Suprapubic skin (tissue), 4 donors: ENCODE results near the gene UMOD. TPM values are rescaled to one million over a fixed set of nuclear protein-coding genes. Genes with fewer than 3 reads are reported as not detected.

Experiments
- DNase-seq, 2 donors: peaks; one replicate each; pipeline ENCODE4 v3.0.0-alpha.2; 2019; ENCODE audit warnings: low spot score in 2 of 2
- H3K27ac ChIP-seq: fragments of 200-600 bp; sonication (generic); one replicate; pipeline ENCODE4 v1.5.1; 2019
- H3K27me3 ChIP-seq: fragments of 200-600 bp; sonication (generic); one replicate; pipeline ENCODE4 v1.5.1; 2019
- H3K36me3 ChIP-seq: fragments of 200-600 bp; sonication (generic); one replicate; pipeline ENCODE4 v1.5.1; 2019
- H3K4me1 ChIP-seq: fragments of 200-600 bp; sonication (generic); one replicate; pipeline ENCODE4 v1.5.1; 2019
- H3K4me3 ChIP-seq: fragments of 200-600 bp; sonication (generic); one replicate; pipeline ENCODE4 v1.5.1; 2019; ENCODE audit warnings: mild to moderate bottlenecking
- H3K9me3 ChIP-seq: fragments of 200-600 bp; sonication (generic); one replicate; pipeline ENCODE4 v1.5.1; 2019
- EP300 ChIP-seq: sonication (generic); formaldehyde crosslinking; IDR thresholded peaks from one replicate; pipeline ENCODE4 v1.6.1; 2017; ENCODE audit warnings: antibody characterized with exemption
- POLR2A ChIP-seq, 2 donors: fragments of 450-650 bp; IDR thresholded peaks; one replicate each; pipeline ENCODE4 v1.6.1; 2017; ENCODE audit warnings: antibody characterized with exemption in 2 of 2, mild to moderate bottlenecking in 2 of 2, moderate library complexity in 2 of 2
- POLR2AphosphoS5 ChIP-seq, 3 donors: sonication (generic); formaldehyde crosslinking; IDR thresholded peaks; one replicate each; pipeline ENCODE4 v1.6.1; 2017; ENCODE audit warnings: antibody characterized with exemption in 3 of 3
- WGBS: methylation state at CpG from one replicate; pipeline ENCODE4 v1.1.5; 2018; 5-methylcytosine and 5-hydroxymethylcytosine counted together
- total RNA-seq, 4 donors: library from RNA; depleted of rRNA; stranded (reverse); fragments of >200 nt; gene quantifications; one replicate each; pipeline ENCODE4 v1.1.0, GENCODE V29; 2016
- TF ChIP-seq, protein P1 (sequence below), 2 donors: fragments of 200-600 bp in 1 of 2; fragments of 450-650 bp in 1 of 2; sonication (generic) in 1 of 2; IDR thresholded peaks; one replicate each; pipeline ENCODE4 v1.5.1; 2016 to 2019; ENCODE audit warnings: antibody characterized with exemption in 2 of 2, mild to moderate bottlenecking in 1 of 2, moderate library complexity in 1 of 2

The UMOD gene
- total RNA-seq, 4 donors from 2014 or later, result not detected

- H3K9me3 ChIP-seq, result no peaks in the 10 kb centered on the region
- TF ChIP-seq EP300, result no peak
- TF ChIP-seq POLR2AphosphoS5 (IDR thresholded peaks at IDR 0.05), result no peak
- TF ChIP-seq, protein P1, sequence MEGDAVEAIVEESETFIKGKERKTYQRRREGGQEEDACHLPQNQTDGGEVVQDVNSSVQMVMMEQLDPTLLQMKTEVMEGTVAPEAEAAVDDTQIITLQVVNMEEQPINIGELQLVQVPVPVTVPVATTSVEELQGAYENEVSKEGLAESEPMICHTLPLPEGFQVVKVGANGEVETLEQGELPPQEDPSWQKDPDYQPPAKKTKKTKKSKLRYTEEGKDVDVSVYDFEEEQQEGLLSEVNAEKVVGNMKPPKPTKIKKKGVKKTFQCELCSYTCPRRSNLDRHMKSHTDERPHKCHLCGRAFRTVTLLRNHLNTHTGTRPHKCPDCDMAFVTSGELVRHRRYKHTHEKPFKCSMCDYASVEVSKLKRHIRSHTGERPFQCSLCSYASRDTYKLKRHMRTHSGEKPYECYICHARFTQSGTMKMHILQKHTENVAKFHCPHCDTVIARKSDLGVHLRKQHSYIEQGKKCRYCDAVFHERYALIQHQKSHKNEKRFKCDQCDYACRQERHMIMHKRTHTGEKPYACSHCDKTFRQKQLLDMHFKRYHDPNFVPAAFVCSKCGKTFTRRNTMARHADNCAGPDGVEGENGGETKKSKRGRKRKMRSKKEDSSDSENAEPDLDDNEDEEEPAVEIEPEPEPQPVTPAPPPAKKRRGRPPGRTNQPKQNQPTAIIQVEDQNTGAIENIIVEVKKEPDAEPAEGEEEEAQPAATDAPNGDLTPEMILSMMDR (IDR thresholded peaks at IDR 0.05), result no peak
- H3K27ac ChIP-seq, result no peak overlapping the region
- no peaks in the 10 kb centered on the region for H3K36me3 ChIP-seq
- peaks cover 4% of the 10 kb centered on the region for H3K27me3 ChIP-seq
- WGBS, result 76% methylated on average over 3 of the region's 3 CpGs
- no peak overlapping the region for H3K4me3 ChIP-seq
- H3K4me1 ChIP-seq, result no peaks in the 10 kb centered on the region
- no peak for DNase-seq
Measured at GRCh38 chr16:20364051-20364450, 11.5 kb upstream of the UMOD start.

DNA sequence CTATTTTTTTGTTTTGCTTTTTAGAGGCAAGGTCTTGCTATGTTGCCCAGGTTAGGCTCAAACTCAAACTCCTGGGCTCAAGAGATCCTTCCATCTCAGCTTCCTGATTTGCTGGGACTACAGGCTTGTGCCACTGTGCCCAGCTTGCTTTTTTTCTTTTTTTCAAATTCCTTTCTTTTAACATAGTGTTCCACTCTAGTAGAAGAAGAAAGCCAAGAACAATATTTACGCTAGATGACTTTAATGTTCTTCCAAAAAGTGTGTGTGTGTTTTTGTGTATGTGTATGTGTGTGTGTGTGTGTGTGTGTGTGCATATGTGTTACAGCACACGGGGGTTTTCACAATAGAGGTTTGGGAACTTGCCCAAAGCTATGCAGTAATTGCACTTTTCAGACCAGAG is 10.7 kb upstream of the UMOD start:
- H3K27me3 ChIP-seq, result peaks cover 4% of the 10 kb centered on the region
- 43% methylated on average over 2 of the region's 2 CpGs for WGBS
- TF ChIP-seq, protein P1 (IDR thresholded peaks at IDR 0.05), result no peak
- TF ChIP-seq POLR2AphosphoS5 (IDR thresholded peaks at IDR 0.05), result no peak
- TF ChIP-seq POLR2A (IDR thresholded peaks at IDR 0.05), result no peak
- no peak for TF ChIP-seq EP300
- no peak overlapping the region for H3K4me3 ChIP-seq
- DNase-seq, result no peak
- H3K27ac ChIP-seq, result no peak overlapping the region
- no peaks in the 10 kb centered on the region for H3K36me3 ChIP-seq
- H3K9me3 ChIP-seq, result no peaks in the 10 kb centered on the region
- H3K4me1 ChIP-seq, result no peaks in the 10 kb centered on the region

DNA sequence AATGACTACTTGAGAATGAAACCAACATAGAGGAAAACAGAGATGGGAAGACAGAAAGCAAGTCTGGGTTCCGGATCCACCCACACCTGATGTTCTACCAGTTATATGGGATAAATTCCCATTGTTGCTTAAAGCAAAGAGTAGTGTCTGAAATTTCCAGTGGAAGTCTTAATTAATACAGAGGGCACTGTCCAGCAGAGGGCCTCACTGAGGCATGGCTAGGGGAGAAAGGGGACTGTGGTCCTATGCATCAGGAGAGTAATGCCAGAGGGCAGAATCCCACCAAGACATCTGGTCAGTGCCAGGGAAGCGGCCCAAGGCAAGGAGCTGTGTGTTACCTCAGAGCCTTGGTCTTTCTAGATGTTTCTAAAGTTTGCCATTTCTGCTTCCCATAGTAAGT is 7.5 kb upstream of the UMOD start:
- no peak for DNase-seq
- Histone ChIP-seq H3K27me3 (peaks cover 14% of the 10 kb centered on the region), H3K4me3 (no peak overlapping the region), H3K27ac (no peak overlapping the region), H3K4me1 (no peaks in the 10 kb centered on the region), H3K36me3 (no peaks in the 10 kb centered on the region), H3K9me3 (no peaks in the 10 kb centered on the region)
- WGBS, result 71% methylated on average over 2 of the region's 2 CpGs
- TF ChIP-seq, protein P1 (IDR thresholded peaks at IDR 0.05), result no peak
- TF ChIP-seq POLR2AphosphoS5 (IDR thresholded peaks at IDR 0.05), result no peak

DNA sequence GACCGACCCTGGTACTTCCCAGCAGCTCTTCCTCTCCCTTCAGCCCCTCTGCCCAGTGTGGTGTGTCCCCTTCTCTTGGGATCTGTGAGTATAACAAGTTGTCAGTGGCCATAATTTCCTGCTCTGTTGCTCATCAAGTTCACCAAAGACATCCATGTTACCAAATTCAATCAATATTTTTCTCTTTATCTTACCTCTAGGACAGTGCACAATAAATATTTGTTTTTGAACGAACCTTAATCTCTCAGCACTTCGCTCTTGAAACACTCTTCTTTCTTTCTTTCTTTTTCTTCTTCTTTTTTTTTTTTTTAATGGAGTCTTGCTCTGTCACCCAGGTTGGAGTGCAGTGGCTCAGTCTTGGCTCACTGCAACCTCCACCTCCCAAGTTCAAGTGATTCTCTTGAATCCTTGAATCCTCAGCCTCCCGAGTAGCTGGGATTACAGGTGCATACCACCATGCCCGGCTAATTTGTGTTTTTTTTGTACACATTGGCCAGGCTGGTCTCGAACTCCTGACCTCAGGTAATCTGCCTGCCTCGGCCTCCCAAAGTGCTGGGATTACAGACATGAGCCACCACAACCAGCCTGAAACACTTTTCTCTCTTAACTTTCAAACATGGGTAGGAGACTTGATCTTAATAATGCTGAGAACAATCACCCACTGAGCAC is 2.7 kb upstream of the UMOD start:
- WGBS, result 82% methylated on average over 7 of the region's 7 CpGs
- TF ChIP-seq POLR2A (IDR thresholded peaks at IDR 0.05), result no peak
- TF ChIP-seq, protein P1 (IDR thresholded peaks at IDR 0.05), result no peak
- no peak for TF ChIP-seq EP300
- no peak for TF ChIP-seq POLR2AphosphoS5 (IDR thresholded peaks at IDR 0.05)
- H3K4me1 ChIP-seq, result no peaks in the 10 kb centered on the region

DNA sequence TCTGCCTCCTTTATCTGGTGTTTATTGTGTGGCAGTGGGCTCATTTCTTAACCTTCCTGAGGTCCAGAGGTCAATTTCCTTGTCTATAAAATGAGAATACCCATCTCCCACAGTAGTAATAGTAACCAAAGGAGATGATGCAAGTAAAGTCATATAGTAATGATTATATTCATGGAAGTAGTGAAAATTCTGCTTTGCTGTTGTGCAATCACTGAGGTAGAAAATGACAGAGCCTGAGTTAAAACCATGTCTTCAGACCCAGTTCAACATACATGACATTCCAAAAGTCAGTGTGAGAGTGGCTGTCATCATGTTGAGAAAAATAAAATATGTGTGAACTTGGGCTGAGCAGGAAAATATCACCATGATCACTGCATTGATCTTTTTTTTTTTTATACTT is 864 bp upstream of the UMOD start:
- no peak overlapping the region for H3K27ac ChIP-seq
- peaks cover 4% of the 10 kb centered on the region for H3K4me1 ChIP-seq
- H3K4me3 ChIP-seq, result no peak overlapping the region
- DNase-seq, result no peak
- H3K9me3 ChIP-seq, result no peaks in the 10 kb centered on the region
- no peaks in the 10 kb centered on the region for H3K36me3 ChIP-seq
- H3K27me3 ChIP-seq, result peaks cover 29% of the 10 kb centered on the region
- TF ChIP-seq, protein P1 (IDR thresholded peaks at IDR 0.05), result no peak
- TF ChIP-seq EP300 (no peak), POLR2A (IDR thresholded peaks at IDR 0.05) (no peak), POLR2AphosphoS5 (IDR thresholded peaks at IDR 0.05) (no peak)

More for the DNA sequence above, 2.7 kb upstream of the UMOD start:
- DNase-seq, result no peak
- Histone ChIP-seq H3K36me3 (no peaks in the 10 kb centered on the region), H3K27me3 (peaks cover 14% of the 10 kb centered on the region), H3K27ac (no peak overlapping the region), H3K4me3 (no peak overlapping the region), H3K9me3 (no peaks in the 10 kb centered on the region)
